Spleen (tissue), 7 donors: ENCODE measurements around the gene ZSWIM7.

Experiments
- POLR2A ChIP-seq, 3 donors: fragments of 450-650 bp; IDR thresholded peaks; one replicate each; pipeline ENCODE4 v1.5.1; 2017; ENCODE audit warnings: antibody characterized with exemption in 3 of 3, mild to moderate bottlenecking in 1 of 3
- TF ChIP-seq, protein P1 (sequence below), 11 experiments: fragments of 200-600 bp in 7 of 11; fragments of 450-650 bp in 4 of 11; sonication (generic) in 4 of 11; IDR thresholded peaks in 8 of 11; conservative IDR thresholded peaks in 3 of 11; 1 replicate in 7 of 11; 2 replicates in 4 of 11; pipeline versions ENCODE4 v1.4.0 to v1.8.0; 2016 to 2021; ENCODE audit warnings: antibody characterized with exemption in 11 of 11, inconsistent platforms in 4 of 11, mild to moderate bottlenecking in 1 of 11
- donor health status: DM: no; HTN: no; CAD: no; lungs with moderate emphysema.
- donor health status: DM: no; HTN: no; CAD: no.
- donor health status: DM: no; HTN: no; CAD: no.

DNA sequence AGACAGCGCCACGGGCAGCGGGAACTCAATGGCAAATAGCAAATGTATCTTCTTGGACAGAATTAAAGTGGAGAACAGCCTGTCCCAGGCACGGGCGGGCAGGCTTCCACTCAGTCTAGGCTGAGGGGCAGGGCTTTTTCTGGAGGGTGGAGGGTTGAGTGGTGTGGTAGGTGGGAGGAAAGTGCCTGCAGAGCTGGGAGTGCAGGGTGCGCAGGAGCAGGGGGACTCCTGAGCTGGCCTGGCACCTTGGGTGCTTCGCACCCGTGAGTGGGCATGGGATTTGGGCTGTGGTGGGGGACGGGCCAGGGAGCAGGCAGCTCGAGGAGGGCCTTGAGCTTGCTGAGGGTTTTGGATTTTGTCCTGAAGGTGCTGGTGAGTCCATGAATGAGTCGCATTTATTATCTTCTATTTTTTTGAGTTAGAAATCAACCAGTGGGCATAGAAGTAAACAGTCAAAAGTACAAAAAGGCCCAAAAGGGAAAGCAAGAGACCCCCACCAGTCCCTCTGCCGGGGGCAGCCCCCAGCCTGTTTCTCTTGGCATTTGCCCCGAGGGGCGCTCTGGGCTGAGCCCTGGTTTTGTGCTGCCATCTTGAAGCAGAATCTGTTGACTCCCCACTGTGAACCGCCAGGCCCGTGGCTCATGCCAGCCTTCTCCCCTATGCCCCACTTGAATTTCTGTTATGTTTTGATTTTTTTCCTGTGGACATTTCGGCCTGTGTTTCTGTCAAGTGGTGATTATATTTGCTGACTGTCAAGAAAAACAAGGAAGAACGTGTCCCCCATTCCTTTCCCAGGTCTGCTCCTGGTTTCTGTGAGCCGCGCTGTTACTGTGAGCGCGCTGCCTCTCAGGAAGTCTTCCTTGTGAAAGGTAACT, 46.4 kb downstream of the ZSWIM7 start:
- TF ChIP-seq, protein P1, sequence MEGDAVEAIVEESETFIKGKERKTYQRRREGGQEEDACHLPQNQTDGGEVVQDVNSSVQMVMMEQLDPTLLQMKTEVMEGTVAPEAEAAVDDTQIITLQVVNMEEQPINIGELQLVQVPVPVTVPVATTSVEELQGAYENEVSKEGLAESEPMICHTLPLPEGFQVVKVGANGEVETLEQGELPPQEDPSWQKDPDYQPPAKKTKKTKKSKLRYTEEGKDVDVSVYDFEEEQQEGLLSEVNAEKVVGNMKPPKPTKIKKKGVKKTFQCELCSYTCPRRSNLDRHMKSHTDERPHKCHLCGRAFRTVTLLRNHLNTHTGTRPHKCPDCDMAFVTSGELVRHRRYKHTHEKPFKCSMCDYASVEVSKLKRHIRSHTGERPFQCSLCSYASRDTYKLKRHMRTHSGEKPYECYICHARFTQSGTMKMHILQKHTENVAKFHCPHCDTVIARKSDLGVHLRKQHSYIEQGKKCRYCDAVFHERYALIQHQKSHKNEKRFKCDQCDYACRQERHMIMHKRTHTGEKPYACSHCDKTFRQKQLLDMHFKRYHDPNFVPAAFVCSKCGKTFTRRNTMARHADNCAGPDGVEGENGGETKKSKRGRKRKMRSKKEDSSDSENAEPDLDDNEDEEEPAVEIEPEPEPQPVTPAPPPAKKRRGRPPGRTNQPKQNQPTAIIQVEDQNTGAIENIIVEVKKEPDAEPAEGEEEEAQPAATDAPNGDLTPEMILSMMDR (IDR thresholded peaks at IDR 0.05 in 8 of 11, conservative IDR thresholded peaks at IDR 0.05 in 3 of 11): no peak
- TF ChIP-seq POLR2A (IDR thresholded peaks at IDR 0.05): no peak
